ENCODE results near the gene SORCS2.

The SORCS2 gene

GRCh38 chr4:7281691-7282665 is 89.6 kb downstream of the SORCS2 start:
- POLR2A ChIA-PET, result no interaction called here
- TF ChIP-seq LEF1 (IDR thresholded peaks at IDR 0.05; ENCODE audit: borderline replicate concordance), result no peak
- no peak for TF ChIP-seq ZNF384 (IDR thresholded peaks at IDR 0.05)
- no peak for DNase-seq (ENCODE audit: extremely low spot score)
- CTCF ChIA-PET, result no interaction called here

GRCh38 chr4:7282786-7283440 is 90.6 kb downstream of the SORCS2 start:
- no peak for DNase-seq (ENCODE audit: extremely low spot score)
- CTCF ChIA-PET, result no interaction called here
- POLR2A ChIA-PET, result no interaction called here

DNA sequence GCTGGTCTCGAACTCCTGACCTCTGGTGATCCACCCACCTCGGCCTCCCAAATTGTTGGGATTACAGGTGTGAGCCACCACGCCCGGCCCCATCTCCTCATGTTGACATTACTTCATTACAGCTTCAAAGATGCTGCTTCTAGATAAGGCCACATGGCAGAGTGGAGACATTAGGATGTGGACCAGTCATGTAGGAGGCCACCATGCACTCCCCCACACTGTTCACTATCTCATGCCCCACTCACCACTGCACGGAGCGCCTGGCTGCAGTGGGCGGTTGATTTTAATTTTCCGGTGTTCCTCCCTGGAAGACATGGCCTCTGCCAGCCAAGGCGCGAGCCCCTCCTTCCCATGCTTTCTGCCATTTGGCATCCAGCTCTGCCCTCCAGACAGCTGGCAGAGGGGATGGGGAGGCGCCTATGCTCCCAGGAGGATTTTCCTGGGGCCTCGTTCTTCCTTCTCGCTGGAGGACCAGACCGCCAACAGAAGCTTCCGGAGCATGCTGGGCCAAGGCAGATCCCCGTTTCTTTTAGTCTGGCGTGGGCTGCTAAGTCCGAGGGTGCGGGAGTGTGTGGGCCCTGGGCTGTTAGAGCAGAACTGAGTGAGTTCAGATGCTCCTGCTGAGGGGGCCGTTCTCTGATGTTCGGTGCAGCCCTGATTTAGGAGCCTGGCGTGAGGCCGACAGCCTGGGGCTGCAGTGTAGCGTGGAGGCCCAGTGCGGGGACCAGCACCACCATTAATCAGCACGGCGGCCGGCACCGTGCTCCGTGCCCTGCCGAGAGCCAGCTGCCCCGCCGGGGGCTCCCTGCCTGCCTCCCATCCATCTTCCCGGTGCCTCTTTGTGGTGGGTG is 93.1 kb downstream of the SORCS2 start:
- POLR2A ChIA-PET, result no interaction called here
- TF ChIP-seq SP1 (IDR thresholded peaks at IDR 0.05) (no peak), LEF1 (IDR thresholded peaks at IDR 0.05; ENCODE audit: borderline replicate concordance) (no peak), ARNT (IDR thresholded peaks at IDR 0.05) (no peak), HDGF (IDR thresholded peaks at IDR 0.05; ENCODE audit: borderline replicate concordance) (no peak), TARDBP (IDR thresholded peaks at IDR 0.05) (no peak), FOXK2 (IDR thresholded peaks at IDR 0.05) (no peak), NFRKB (IDR thresholded peaks at IDR 0.05) (no peak), ELF4 (IDR thresholded peaks at IDR 0.05) (no peak), FOXM1 (IDR thresholded peaks at IDR 0.05; ENCODE audit: borderline replicate concordance) (no peak), ZNF384 (IDR thresholded peaks at IDR 0.05) (no peak), L3MBTL2 (conservative IDR thresholded peaks at IDR 0.05) (no peak), BHLHE40 (IDR thresholded peaks at IDR 0.05; ENCODE audit: borderline replicate concordance) (no peak), SUZ12 (IDR thresholded peaks at IDR 0.05) (no peak), CTBP1 (IDR thresholded peaks at IDR 0.05; ENCODE audit: borderline replicate concordance) (no peak), FOXA1 (IDR thresholded peaks at IDR 0.05) (no peak), PKNOX1 (IDR thresholded peaks at IDR 0.05) (no peak)
- DNase-seq (ENCODE audit: extremely low spot score), result no peak
- CTCF ChIA-PET, result no interaction called here

More at GRCh38 chr4:7282786-7283440, 90.6 kb downstream of the SORCS2 start:
- TF ChIP-seq ELF4 (IDR thresholded peaks at IDR 0.05), result no peak
- no peak for TF ChIP-seq LEF1 (IDR thresholded peaks at IDR 0.05; ENCODE audit: borderline replicate concordance)
- TF ChIP-seq HDGF (IDR thresholded peaks at IDR 0.05; ENCODE audit: borderline replicate concordance), result no peak
- TF ChIP-seq SUZ12 (IDR thresholded peaks at IDR 0.05), result no peak
- no peak for TF ChIP-seq BHLHE40 (IDR thresholded peaks at IDR 0.05; ENCODE audit: borderline replicate concordance)
- no peak for TF ChIP-seq CTBP1 (IDR thresholded peaks at IDR 0.05; ENCODE audit: borderline replicate concordance)
- TF ChIP-seq FOXK2 (IDR thresholded peaks at IDR 0.05), result no peak
- no peak for TF ChIP-seq TARDBP (IDR thresholded peaks at IDR 0.05)
- TF ChIP-seq ZNF384 (IDR thresholded peaks at IDR 0.05), result no peak
- no peak for TF ChIP-seq PKNOX1 (IDR thresholded peaks at IDR 0.05)
- no peak for TF ChIP-seq NFRKB (IDR thresholded peaks at IDR 0.05)

DNA sequence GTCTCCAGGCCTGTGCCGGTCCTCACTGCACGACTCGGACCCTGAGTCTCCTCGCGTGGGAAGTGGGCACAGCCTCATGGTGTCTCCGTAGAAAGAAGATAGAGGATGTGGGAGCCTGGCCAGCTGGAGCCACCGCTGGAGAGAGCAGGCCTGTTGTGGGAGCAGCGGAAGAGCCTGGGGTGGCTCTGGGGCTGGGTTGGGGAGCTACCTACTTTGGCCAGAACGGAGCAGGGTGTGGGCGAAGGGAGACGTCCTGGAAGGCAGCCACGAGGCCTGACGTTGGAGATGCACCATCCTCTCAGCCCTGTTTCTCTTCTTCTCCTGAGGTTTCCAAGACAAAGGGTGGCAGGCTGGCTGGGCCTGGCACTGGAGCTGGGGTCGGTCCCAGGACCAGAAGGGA is 93.8 kb downstream of the SORCS2 start:
- CTCF ChIA-PET, result no interaction called here
- POLR2A ChIA-PET, result no interaction called here
- TF ChIP-seq FOXK2 (IDR thresholded peaks at IDR 0.05) (no peak), LEF1 (IDR thresholded peaks at IDR 0.05; ENCODE audit: borderline replicate concordance) (no peak), L3MBTL2 (conservative IDR thresholded peaks at IDR 0.05) (no peak), FOXA1 (IDR thresholded peaks at IDR 0.05) (no peak), ARNT (IDR thresholded peaks at IDR 0.05) (no peak), FOXM1 (IDR thresholded peaks at IDR 0.05; ENCODE audit: borderline replicate concordance) (no peak), TARDBP (IDR thresholded peaks at IDR 0.05) (no peak), NFRKB (IDR thresholded peaks at IDR 0.05) (no peak), CTBP1 (IDR thresholded peaks at IDR 0.05; ENCODE audit: borderline replicate concordance) (no peak), PKNOX1 (IDR thresholded peaks at IDR 0.05) (no peak), HDGF (IDR thresholded peaks at IDR 0.05; ENCODE audit: borderline replicate concordance) (no peak)
- no peak for DNase-seq (ENCODE audit: extremely low spot score)

GRCh38 chr4:7286798-7287197 is 94.5 kb downstream of the SORCS2 start:
- POLR2A ChIA-PET, result no interaction called here

More at GRCh38 chr4:7286798-7287197, 94.5 kb downstream of the SORCS2 start:
- no peak for TF ChIP-seq PKNOX1 (IDR thresholded peaks at IDR 0.05)
- no peak for TF ChIP-seq L3MBTL2 (conservative IDR thresholded peaks at IDR 0.05)
- TF ChIP-seq LEF1 (IDR thresholded peaks at IDR 0.05; ENCODE audit: borderline replicate concordance), result no peak
- no peak for TF ChIP-seq CTBP1 (IDR thresholded peaks at IDR 0.05; ENCODE audit: borderline replicate concordance)
- TF ChIP-seq FOXM1 (IDR thresholded peaks at IDR 0.05; ENCODE audit: borderline replicate concordance), result no peak
- no peak for TF ChIP-seq ELF4 (IDR thresholded peaks at IDR 0.05)
- no peak for TF ChIP-seq BHLHE40 (IDR thresholded peaks at IDR 0.05; ENCODE audit: borderline replicate concordance)
- no peak for TF ChIP-seq FOXA1 (IDR thresholded peaks at IDR 0.05)
- no peak for TF ChIP-seq SUZ12 (IDR thresholded peaks at IDR 0.05)
- no peak for TF ChIP-seq ZNF384 (IDR thresholded peaks at IDR 0.05)
- TF ChIP-seq FOXK2 (IDR thresholded peaks at IDR 0.05), result no peak
- no peak for TF ChIP-seq SP1 (IDR thresholded peaks at IDR 0.05)
- TF ChIP-seq TARDBP (IDR thresholded peaks at IDR 0.05), result no peak
- no peak for TF ChIP-seq HDGF (IDR thresholded peaks at IDR 0.05; ENCODE audit: borderline replicate concordance)
- no peak for TF ChIP-seq ARNT (IDR thresholded peaks at IDR 0.05)
- CTCF ChIA-PET, result no interaction called here
- no peak for DNase-seq (ENCODE audit: extremely low spot score)
